GM23248 (cell line): ENCODE data around the gene LAMTOR2. TPM values are rescaled to one million over a fixed set of nuclear protein-coding genes. Genes with fewer than 3 reads are reported as not detected.
A peak's percentile ranks its signal among the peaks of the same experiment; 100 is the strongest.

Source experiments
- DNase-seq: peaks from one replicate; pipeline ENCODE4 v3.0.0-alpha.2; 2015
- H2AFZ ChIP-seq: fragments of 200-600 bp; sonication (generic); 2 replicates; pipeline ENCODE4 v1.6.1; 2016; ENCODE audit warnings: antibody characterized with exemption
- H3F3A ChIP-seq: fragments of 200-600 bp; sonication (generic); 2 replicates; pipeline ENCODE4 v1.6.1; 2016; ENCODE audit warnings: mild to moderate bottlenecking, antibody characterized with exemption, mixed run types; ENCODE audit not compliant: insufficient read depth
- H3K27ac ChIP-seq: fragments of 200-600 bp; sonication (generic); 2 replicates; pipeline ENCODE4 v1.5.1; 2016; ENCODE audit warnings: mild to moderate bottlenecking
- H3K27me3 ChIP-seq: fragments of 200-600 bp; sonication (generic); replicated peaks from 2 replicates; pipeline ENCODE4 v1.6.1; 2016; ENCODE audit warnings: mild to moderate bottlenecking; ENCODE audit not compliant: insufficient read depth
- H3K36me3 ChIP-seq: fragments of 200-600 bp; sonication (generic); 2 replicates; pipeline ENCODE4 v1.6.1; 2016; ENCODE audit warnings: low read depth, mild to moderate bottlenecking
- H3K4me1 ChIP-seq: fragments of 200-600 bp; sonication (generic); 2 replicates; pipeline ENCODE4 v1.6.1; 2016; ENCODE audit warnings: mild to moderate bottlenecking; ENCODE audit not compliant: insufficient read depth
- H3K4me2 ChIP-seq: fragments of 200-600 bp; sonication (generic); one replicate; pipeline ENCODE4 v1.6.1; 2016; ENCODE audit warnings: mild to moderate bottlenecking; ENCODE audit not compliant: unreplicated experiment
- H3K4me3 ChIP-seq: fragments of 200-600 bp; sonication (generic); 2 replicates; pipeline ENCODE4 v1.5.1; 2016; ENCODE audit warnings: mild to moderate bottlenecking
- H3K79me2 ChIP-seq: fragments of 200-600 bp; sonication (generic); 2 replicates; pipeline ENCODE4 v1.6.1; 2016; ENCODE audit warnings: mild to moderate bottlenecking; ENCODE audit not compliant: insufficient read depth
- H3K9ac ChIP-seq: fragments of 200-600 bp; sonication (generic); 2 replicates; pipeline ENCODE4 v1.6.1; 2016; ENCODE audit warnings: mild to moderate bottlenecking
- H3K9me2 ChIP-seq: fragments of 200-600 bp; sonication (generic); 2 replicates; pipeline ENCODE4 v1.6.1; 2016; ENCODE audit warnings: mixed run types, mild to moderate bottlenecking, moderate library complexity; ENCODE audit not compliant: insufficient read depth
- H3K9me3 ChIP-seq: fragments of 200-600 bp; sonication (generic); one replicate; pipeline ENCODE4 v1.6.1; 2017; ENCODE audit warnings: low read depth
- H4K20me1 ChIP-seq: fragments of 200-600 bp; sonication (generic); 2 replicates; pipeline ENCODE4 v1.6.0; 2016; ENCODE audit not compliant: insufficient read depth
- EZH2 ChIP-seq: fragments of 200-600 bp; sonication (generic); IDR thresholded peaks from 2 replicates; pipeline ENCODE4 v1.6.1; 2018; ENCODE audit warnings: antibody characterized with exemption, mild to moderate bottlenecking; ENCODE audit not compliant: insufficient read depth, poor library complexity, severe bottlenecking
- EZH2phosphoT487 ChIP-seq: fragments of 200-600 bp; sonication (generic); IDR thresholded peaks from 2 replicates; pipeline ENCODE4 v1.6.1; 2018; ENCODE audit warnings: antibody characterized with exemption, moderate library complexity, mild to moderate bottlenecking, low read depth; ENCODE audit not compliant: insufficient read depth
- WGBS, 2 experiments: methylation state at CpG; one replicate each; pipeline ENCODE4 v1.1.6; 2015 to 2017; ENCODE audit warnings: low lambda C conversion rate in 2 of 2, low coverage in 1 of 2; ENCODE audit errors: missing lambda C conversion rate in 2 of 2; 5-methylcytosine and 5-hydroxymethylcytosine counted together
- in situ Hi-C: fragments of 300-500 bp; cut with MboI; formaldehyde crosslinking; loops from 2 replicates; pipeline ENCODE4 v1.15.0; 2020
- polyA plus RNA-seq: library from polyadenylated mRNA; unstranded; fragments of >200 nt; fragmentation: Nextera tagmentation; extraction: Ambion mirVana; gene quantifications from 2 replicates; pipeline ENCODE4 v1.2.1, GENCODE V29; 2016
- total RNA-seq: library from RNA; depleted of rRNA; stranded (reverse); fragments of >200 nt; shearing (Covaris generic); gene quantifications from 2 replicates; pipeline ENCODE4 v1.2.3, GENCODE V29; 2014

Gene LAMTOR2
- total and polyA plus RNA-seq, 2 experiments from 2014 or later, result 41.3 to 143 TPM

DNA sequence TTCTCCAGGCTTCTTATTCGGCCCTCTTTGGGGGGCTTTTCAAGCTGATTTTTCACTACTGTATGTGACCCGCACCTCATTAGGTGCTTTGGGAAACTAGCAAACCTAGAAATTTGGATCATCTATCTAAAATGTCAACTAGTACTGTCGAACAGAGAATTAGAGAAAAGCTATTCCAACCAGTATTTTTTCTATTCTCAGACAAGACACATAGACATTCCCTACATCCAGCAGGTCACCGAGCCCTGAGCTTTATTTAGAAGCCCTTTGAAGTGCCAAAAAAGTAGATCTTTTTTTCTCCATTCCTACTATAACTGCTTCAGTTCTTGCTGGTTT, 33.5 kb upstream of the LAMTOR2 start:
- H3K27ac ChIP-seq, result no peak overlapping the region
- H4K20me1 ChIP-seq, result no peaks in the 10 kb centered on the region
- H3K4me1 ChIP-seq, result 0 out of 2 replicates have a peak, but pooled peaks cover 10% of the 10 kb centered on the region
- TF ChIP-seq EZH2phosphoT487 (no peak), EZH2 (no peak)
- in situ Hi-C loops, result no loop called here
- DNase-seq, result no peak
- peak overlapping the region; percentile 86 for H3K4me3 ChIP-seq
- peaks cover 26% of the 10 kb centered on the region for H3K36me3 ChIP-seq
- peaks cover 45% of the 10 kb centered on the region for H3K79me2 ChIP-seq
- H3F3A ChIP-seq, result no peaks in the 10 kb centered on the region
- no peaks in the 10 kb centered on the region for H3K9me3 ChIP-seq
- peak overlapping the region; percentile 77 for H3K4me2 ChIP-seq
- no peaks in the 10 kb centered on the region for H3K27me3 ChIP-seq
- H3K9me2 ChIP-seq, result no peaks in the 10 kb centered on the region
- peak overlapping the region; percentile 79 for H2AFZ ChIP-seq
- peak overlapping the region; percentile 83; the same call in 1 of the 2 replicates for H3K9ac ChIP-seq
- WGBS, 2 experiments, result 5 to 13% methylated on average over 4 of the region's 4 CpGs

DNA sequence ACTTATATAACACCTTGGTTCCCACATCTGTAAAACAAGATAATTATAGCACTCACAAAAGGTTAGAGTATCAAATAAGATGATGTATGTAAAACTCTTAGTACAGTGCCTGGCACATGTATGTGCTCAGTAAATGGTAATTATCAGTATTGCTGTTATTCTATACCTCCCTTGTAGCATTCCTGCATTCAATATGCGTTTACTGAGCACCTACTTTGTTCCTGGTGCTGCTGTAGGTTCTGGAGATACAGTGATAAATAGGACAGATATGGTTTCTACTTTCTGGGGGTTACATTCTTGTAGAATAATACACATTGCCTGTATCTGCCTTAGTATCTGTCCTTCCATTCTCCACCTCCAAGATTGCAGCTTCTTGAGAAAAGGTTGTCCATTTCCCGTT, 32.6 kb upstream of the LAMTOR2 start:
- DNase-seq, result no peak
- no peak overlapping the region for H3K4me2 ChIP-seq
- no peaks in the 10 kb centered on the region for H4K20me1 ChIP-seq
- H2AFZ ChIP-seq, result peak overlapping the region; percentile 57; the same call in 1 of the 2 replicates
- peaks cover 18% of the 10 kb centered on the region for H3K36me3 ChIP-seq
- H3K27ac ChIP-seq, result no peak overlapping the region
- H3K4me1 ChIP-seq, result 0 out of 2 replicates have a peak, but pooled peaks cover 10% of the 10 kb centered on the region
- TF ChIP-seq EZH2phosphoT487, result no peak
- no peak for TF ChIP-seq EZH2
- 28 to 31% methylated on average over 2 of the region's 2 CpGs for WGBS, 2 experiments
- H3K4me3 ChIP-seq, result no peak overlapping the region
- in situ Hi-C loops, result no loop called here
- no peaks in the 10 kb centered on the region for H3K9me2 ChIP-seq
- H3K9me3 ChIP-seq, result no peaks in the 10 kb centered on the region
- no peaks in the 10 kb centered on the region for H3F3A ChIP-seq
- H3K9ac ChIP-seq, result no peak overlapping the region
- H3K79me2 ChIP-seq, result peaks cover 36% of the 10 kb centered on the region
- H3K27me3 ChIP-seq, result no peaks in the 10 kb centered on the region

GRCh38 chr1:156024801-156025200, 29.8 kb upstream of the LAMTOR2 start:
- 0 out of 2 replicates have a peak, but pooled peaks cover 1% of the 10 kb centered on the region for H3K4me1 ChIP-seq
- no peaks in the 10 kb centered on the region for H3K36me3 ChIP-seq
- DNase-seq, result no peak
- TF ChIP-seq EZH2phosphoT487, result no peak
- TF ChIP-seq EZH2, result no peak
- H3K4me2 ChIP-seq, result no peak overlapping the region
- no peaks in the 10 kb centered on the region for H3K9me2 ChIP-seq
- in situ Hi-C loops, result no loop called here
- no peaks in the 10 kb centered on the region for H3F3A ChIP-seq
- no peak overlapping the region for H2AFZ ChIP-seq
- H3K4me3 ChIP-seq, result no peak overlapping the region
- peaks cover 9% of the 10 kb centered on the region for H3K79me2 ChIP-seq
- no peaks in the 10 kb centered on the region for H3K9me3 ChIP-seq
- H3K27ac ChIP-seq, result no peak overlapping the region
- no peak overlapping the region for H3K9ac ChIP-seq
- no peaks in the 10 kb centered on the region for H4K20me1 ChIP-seq
- H3K27me3 ChIP-seq, result no peaks in the 10 kb centered on the region
- 64 to 79% methylated on average over 5 of the region's 5 CpGs for WGBS, 2 experiments

DNA sequence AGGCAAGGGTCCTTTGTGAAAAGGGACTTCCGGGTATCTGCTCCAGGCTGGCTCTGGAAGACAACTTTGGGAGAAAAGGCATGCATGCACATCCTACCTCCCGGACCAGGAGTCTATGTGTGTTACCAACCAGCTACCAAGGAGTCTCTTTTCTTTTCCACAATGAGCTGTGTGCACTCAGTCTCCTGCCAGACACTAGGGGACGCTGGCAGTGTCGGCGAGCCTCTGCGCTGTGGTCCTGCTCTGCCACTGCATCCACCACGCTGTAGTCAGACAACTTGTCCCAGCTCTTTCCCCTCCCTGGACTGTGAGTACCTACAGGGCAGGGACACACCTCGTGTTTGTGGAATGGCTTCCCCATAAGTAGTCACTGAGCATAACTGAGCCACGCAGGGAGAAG, 28.7 kb upstream of the LAMTOR2 start:
- no peak overlapping the region for H3K4me2 ChIP-seq
- no peaks in the 10 kb centered on the region for H3K4me1 ChIP-seq
- no peak overlapping the region for H3K27ac ChIP-seq
- H4K20me1 ChIP-seq, result no peaks in the 10 kb centered on the region
- H3K27me3 ChIP-seq, result no peaks in the 10 kb centered on the region
- peak; percentile 32 for DNase-seq
- H3K79me2 ChIP-seq, result no peaks in the 10 kb centered on the region
- no peaks in the 10 kb centered on the region for H3K9me3 ChIP-seq
- in situ Hi-C loops, result no loop called here
- no peak overlapping the region for H3K9ac ChIP-seq
- no peaks in the 10 kb centered on the region for H3K36me3 ChIP-seq
- TF ChIP-seq EZH2phosphoT487 (no peak), EZH2 (no peak)
- 36 to 55% methylated on average over 9 of the region's 9 CpGs for WGBS, 2 experiments
- no peak overlapping the region for H3K4me3 ChIP-seq
- no peaks in the 10 kb centered on the region for H3K9me2 ChIP-seq
- H2AFZ ChIP-seq, result no peak overlapping the region
- no peaks in the 10 kb centered on the region for H3F3A ChIP-seq

GRCh38 chr1:156026588-156026987, 28.0 kb upstream of the LAMTOR2 start:
- H3K79me2 ChIP-seq, result no peaks in the 10 kb centered on the region
- no peaks in the 10 kb centered on the region for H3K27me3 ChIP-seq
- H3K9ac ChIP-seq, result no peak overlapping the region
- TF ChIP-seq EZH2 (no peak), EZH2phosphoT487 (no peak)
- 80 to 85% methylated on average over 4 of the region's 4 CpGs for WGBS, 2 experiments
- no peak for DNase-seq
- H3F3A ChIP-seq, result no peaks in the 10 kb centered on the region
- H2AFZ ChIP-seq, result no peak overlapping the region
- H3K27ac ChIP-seq, result no peak overlapping the region
- H3K4me3 ChIP-seq, result no peak overlapping the region
- no peaks in the 10 kb centered on the region for H3K9me2 ChIP-seq
- H3K36me3 ChIP-seq, result no peaks in the 10 kb centered on the region
- H3K9me3 ChIP-seq, result no peaks in the 10 kb centered on the region
- no peak overlapping the region for H3K4me2 ChIP-seq
- in situ Hi-C loops, result no loop called here
- no peaks in the 10 kb centered on the region for H3K4me1 ChIP-seq
- H4K20me1 ChIP-seq, result no peaks in the 10 kb centered on the region
